EL (cell line): Measurements from ENCODE around the gene RAB31.
"Not testable (repeated sequence)": the region's sequence is repeated elsewhere in the genome, so short reads cannot be mapped to it uniquely, and the experiment has no call there.

Source experiments
- DNase-seq: peaks from one replicate; pipeline ENCODE4 v3.0.0-alpha.2; 2016

The RAB31 gene, protein sequence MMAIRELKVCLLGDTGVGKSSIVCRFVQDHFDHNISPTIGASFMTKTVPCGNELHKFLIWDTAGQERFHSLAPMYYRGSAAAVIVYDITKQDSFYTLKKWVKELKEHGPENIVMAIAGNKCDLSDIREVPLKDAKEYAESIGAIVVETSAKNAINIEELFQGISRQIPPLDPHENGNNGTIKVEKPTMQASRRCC

DNA sequence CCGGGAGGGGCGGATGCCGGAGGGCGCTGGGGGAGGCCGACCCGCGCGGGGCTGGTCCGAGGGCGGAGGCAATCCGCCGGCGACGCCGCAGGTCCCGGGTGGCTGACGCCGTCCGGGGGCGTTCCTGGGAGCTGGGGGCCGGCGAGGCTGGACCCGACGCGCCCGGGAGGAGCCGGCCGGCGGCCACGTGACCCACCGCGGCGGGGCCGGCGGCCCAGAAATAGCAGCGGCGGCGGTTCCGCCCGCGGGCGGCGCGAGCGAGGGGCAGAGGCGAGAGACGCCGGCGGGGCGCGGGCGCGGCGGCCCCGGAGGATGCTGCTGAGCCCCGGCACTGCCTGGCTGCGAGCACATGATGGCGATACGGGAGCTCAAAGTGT lies at the start of gene RAB31:
TSS of gene RAB31 (plus strand) at position 245 of the 377 bp plus-strand sequence. CDS start at position 350, 105 bp downstream.
- DNase-seq = peak; percentile 85

DNA sequence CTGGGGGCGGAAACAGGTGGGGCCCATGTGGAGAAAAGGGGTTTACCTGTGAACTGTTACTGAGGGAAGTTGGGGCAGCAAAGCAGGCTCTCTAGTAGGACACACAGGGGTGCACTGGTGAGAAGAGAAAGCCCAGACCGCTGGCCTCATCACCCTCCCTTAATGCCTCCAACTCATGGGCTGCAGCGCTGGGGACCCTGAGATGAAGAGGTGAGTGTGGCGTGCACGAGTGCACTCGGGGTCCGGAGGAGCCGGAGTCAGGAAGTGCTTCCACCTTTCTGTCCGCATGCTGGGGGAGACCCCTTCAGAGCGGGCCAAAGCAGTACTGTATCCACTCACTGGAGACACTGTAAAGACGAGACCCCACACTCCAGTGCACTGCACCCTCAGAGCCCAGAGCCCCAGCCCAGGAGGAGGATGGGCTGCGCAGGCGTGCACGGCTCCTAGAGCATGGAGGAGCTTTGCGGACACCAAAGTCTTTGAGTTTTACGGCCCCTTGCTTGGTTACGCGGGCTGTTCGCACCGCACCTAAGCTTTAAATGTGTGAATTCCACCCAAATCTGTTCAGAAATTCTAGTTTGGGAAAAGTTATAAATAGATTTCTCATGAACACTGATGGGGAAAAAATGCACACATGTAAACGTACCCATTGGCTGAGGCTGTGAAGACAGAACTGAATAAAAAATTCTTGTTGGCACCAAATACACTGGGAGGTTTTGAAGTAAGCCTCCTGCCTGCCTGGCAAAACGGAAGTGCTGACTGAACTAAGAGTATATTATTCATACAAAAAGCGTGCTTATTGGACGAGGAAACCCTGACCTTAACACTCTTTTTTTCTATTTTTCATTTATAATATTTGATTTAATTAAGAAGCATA lies 48.4 kb upstream of the RAB31 start:
- no peak for DNase-seq

DNA sequence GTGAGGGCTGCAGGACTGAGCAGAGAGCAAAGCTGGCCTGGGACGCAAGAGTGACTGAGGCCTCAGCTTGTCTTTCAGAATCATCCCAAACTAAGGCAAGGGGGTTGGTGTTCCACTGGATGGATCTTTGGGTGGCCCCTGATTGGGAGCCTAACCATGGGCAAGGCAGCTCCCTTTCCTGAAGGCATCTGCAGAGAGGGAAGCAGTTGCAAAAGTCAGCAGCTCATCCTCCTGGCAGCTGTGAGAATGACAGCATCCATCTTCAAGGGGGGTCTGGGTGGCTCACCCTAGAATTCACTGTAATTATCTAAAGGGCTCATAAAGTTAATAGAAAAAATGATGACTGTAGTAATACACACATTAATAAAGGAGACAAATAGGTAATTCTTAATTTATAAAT lies 46.5 kb upstream of the RAB31 start:
- DNase-seq = peak; percentile 41

DNA sequence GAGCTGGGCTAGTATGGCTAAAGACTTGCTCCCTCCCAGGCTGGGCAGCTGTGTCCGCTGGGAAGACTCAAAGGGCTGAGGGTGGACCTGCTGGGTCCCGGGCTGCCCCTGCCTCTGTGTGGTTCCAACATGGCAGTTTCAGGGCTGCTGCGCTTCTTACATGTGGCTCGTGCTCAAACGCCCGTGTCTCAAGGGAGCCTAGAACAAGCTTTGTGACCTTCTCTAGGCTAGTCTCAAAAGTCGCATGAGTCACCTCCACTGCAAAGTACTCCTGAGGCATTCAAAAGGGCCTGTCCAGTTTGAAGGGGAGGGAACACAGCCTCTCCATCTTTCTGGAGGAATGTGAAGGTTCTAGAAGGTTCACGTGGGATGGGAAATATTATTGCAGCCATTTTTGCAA lies 44.7 kb upstream of the RAB31 start:
- DNase-seq = no peak

DNA sequence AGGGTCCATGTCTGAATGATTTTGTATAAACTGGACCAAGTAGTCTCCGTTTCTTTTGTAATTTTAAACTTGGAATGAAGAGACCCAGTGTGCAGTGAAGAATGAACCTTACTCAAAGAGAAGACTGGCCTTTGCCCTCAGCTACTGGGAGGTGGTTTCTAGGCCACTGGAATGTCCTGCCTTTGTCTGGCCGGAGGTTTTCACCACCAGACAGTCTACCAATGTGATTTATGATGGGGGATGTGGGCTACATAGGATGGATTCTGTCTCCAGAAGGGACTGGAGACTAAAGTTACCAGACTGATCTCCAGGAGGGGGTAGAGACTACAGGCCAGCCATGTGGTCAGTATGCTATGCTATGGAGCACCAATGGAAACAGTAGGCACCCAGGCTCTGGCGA lies 42.8 kb upstream of the RAB31 start:
- no peak for DNase-seq

DNA sequence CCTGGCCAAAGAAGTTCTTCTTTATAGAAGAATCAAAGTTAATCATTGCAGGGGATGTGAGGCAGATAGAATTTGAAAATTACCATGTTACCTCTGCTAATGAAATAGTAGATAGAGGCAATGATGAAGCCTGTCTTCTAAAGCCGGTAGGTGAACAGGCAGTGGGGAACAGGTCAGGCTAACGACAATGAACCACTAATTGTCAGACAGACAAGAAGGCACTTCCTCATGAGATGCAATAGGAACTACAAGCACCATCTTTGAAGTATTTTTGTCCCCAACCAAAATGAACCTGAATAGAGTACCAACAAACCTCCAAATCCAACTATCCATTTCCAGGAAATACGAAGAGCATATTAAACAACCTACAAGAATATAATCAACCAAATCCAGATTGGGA lies 41.6 kb upstream of the RAB31 start:
- no peak for DNase-seq

DNA sequence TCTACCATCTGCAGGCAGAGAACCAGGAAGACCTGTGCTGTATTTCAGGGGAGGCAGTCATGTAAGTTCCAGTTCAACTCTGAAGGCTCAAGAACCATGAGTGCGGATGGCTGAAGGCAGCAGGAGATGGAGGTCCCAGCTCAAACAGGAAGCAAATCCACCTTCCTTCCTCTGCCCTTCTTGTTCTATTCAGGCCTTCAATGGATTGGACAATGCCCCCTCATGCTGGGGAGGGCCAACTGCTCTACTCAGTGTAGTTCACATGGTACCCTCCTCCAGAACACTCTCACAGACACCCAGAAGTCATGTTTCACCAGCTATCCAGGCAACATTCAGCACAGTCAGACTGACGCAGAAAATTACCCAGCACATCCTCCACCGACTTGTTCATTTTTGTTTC lies 39.1 kb upstream of the RAB31 start:
- DNase-seq = no peak

DNA sequence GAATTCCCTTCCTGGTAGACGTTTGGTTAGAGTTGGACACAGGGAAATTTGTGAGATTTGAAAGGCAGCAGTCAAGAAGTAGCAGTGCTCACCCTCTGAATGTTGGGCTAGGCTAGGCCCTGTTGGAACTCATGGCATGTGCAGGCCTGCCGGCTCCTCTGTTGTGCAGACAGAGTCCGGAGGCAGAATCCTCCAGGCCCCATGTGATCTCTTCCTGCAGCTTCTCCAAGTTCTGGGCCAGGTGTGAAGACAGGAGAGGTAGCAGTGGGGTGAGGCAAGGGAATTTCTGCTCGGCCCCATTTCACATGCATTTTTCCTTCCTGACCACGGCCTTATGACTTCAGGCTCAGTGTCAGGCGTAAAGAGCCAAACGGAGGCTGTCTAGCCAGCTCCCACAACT lies 36.9 kb upstream of the RAB31 start:
- DNase-seq = no peak

DNA sequence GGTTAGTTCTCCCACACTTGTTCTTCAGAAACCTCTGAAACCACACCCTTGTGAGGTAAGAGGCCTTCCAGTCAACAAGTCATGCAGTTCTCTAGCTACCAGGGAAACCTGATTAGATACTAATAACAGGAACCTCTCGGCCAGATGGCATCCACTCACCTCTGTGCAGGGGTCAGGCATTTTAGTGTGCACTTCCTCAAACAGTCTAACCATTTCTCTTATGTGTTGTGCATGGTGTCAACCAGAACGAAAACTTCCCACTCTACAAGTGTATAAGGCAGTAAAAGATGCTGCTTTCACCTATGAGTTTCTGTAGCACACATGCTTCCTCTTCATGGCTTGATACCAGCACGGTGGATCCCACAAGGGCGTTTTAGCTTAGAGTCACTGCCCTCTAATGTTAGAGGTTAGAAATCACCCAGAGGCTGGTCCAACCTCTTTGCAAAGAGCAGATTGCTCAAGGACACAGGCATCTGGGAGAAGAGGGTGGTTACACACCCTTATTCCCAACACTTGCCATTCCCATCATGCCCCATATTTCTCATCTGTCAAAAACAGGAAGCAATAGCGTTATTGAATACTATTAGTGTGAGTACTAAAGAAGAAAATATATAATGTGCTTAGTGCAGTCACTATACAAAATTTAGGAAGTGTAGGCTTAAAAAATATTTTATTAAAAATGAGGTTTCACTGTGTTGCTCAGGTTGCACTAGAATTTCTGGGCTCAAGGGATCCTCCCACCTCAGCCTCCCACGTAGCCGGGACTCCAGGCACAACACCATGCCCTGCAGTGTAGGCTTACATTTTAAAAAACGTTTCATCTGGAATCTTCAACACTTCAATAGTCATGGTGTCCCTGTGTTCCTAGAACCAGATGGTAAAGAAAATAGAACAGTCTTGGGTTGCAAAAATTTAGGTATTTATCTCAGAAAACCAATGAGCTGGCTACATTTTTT lies 34.5 kb upstream of the RAB31 start:
- DNase-seq = peak; percentile 76

DNA sequence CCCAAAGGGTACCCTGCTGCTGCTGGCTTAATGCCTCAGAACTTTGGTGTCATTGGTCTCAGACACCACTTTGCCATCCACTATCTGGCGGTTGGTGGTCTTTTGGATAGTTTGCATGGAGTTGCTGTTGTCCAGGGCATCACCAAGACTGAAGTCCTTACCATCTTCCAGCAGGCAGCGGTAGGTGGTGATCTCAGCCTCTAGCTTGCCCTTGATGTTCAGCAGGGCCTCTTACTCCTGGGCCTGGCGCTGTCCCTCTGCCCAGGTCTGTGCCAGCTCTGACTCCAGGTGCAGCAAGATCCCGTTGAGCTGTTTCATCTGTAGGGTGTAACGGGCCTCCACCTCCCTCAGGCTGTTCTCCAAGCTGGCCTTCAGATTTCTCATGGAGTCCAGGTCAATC lies 29.9 kb upstream of the RAB31 start:
- not testable (repeated sequence) for DNase-seq

DNA sequence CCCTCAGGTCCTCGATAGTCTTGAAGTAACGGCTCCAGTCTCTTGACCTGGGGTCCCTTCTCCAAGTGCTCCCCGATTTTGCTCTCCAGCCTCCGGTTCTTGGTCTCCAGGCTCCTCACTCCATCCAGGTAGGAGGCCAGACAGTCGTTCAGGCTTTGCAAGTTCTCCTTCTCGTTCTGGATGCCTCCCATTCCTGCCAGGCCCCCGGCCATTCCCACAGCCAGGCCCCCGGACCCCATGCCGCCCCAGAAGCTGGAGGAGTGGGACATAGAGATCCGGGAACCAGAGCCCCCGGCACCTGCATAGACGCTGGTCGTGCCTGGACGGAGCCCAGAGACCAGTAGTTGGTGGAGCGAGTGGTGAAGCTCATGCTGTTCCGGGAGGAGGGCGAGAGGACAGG lies 29.0 kb upstream of the RAB31 start:
- DNase-seq = no peak

DNA sequence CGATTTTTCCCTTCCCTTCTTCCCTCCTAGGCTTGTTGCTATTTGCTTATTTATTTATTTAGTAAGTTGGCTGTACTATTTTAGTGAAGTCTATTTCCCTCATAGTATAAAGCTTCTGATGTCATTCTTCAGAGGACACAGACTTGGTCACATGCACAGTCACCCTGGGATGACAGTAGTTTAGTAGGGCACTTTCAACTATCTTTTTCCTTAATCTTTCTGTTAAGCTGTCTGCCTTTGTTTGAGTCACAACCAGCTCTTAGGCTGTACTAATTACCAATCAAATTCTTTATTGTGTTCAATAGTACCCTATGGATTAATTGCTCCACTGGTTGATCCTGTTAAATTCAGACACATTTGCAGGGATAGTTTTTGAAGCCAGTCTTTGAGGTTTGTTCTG lies 26.9 kb upstream of the RAB31 start:
- no peak for DNase-seq

DNA sequence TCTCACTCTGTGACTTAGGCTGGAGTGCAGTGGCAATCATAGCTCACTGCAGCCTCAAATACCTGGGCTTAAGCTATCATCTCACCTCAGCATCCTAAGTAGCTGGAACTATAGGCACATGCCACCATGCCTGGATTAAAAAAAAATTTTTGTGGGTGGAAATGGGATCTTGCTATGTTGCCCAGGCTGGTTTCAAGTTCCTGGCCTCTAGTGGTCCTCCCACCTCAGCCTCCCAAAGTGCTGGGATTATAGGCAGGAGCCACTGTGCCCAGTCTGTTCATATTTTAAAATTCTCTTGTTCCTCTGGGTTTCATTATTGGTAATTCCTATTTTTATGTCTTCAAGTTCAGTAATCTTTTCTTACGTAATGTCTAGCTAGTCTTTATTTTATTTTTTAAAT lies 25.5 kb upstream of the RAB31 start:
- DNase-seq = no peak

DNA sequence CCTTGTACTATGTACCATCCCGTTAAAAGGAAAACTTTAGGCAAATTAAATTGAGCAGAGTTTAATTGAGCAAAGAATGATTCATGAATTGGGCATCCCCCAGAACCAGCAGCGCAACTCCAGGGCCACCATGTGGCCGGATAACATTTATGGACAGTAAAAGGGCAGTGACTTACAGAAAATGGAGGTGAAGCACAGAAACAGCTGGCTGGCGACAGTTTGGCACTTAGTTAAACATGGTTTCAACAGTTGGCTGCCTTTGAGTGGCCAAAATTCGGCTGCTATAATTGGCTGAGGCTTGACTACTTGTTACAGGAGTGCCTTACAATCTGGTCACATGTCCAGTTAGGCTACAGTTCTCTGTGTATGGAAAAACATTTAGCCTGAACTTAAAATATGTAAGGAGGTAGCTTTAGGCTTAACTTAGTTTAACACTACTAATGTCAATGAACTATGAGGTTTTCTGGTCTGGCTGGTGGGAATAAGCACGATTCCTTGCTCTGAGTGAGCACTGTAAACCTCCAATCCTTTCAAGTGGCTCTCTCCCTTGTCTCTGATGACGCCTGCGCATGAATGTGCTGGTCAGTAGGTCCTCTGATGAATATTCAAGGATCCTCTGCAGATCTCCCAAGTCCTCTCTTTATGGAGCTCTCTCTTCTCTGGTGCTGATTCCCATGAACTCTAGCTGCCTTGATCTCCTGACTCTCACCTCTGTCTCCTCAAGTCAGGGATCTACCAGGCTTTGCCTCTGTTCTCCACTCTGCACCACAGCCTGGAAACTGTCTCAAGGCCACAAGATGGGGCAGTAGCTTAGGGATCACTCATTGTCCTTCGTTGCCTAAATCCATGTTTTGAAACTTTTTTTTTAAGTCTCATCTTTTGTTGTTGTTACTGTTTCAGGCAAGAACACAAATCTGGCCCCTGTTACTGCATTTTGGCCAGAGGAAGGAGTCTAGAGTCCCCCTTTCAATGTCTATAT lies 24.4 kb upstream of the RAB31 start:
- peak; percentile 75 for DNase-seq

DNA sequence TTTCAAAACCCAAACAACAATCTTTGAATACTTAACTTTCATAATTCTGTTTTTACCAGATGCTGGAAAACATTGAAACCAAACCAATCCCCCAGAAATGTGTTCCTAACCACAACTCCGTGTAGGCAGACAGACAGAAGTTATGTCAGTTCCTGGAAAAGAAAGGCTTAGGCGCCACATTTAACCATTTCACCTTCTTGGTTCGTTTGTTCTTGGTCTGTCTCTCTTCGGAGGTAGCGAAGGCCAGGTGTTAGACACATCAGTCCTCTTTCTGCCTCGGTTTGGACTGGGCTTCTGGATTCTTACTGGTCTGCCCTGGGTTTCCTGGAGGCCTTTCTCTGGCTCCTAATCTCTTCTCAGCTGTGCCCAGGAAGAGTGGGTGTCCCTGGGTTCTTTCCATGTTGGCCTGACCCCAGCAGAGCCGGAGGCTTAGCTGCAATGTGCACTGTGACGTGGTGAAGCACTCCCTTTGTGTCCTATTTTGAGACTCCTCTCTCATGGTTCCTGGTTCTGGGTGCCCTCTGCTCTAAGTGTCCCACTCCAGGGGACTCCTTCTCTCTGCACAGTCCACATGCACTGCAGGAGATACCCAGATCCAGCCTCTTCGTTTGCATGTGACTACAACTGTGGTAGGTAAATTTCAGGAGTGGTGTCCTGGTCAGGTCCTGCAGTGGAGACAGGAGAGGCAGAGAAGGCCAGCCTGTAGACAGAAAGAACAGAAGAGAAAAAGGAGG lies 23.1 kb upstream of the RAB31 start:
- no peak for DNase-seq

DNA sequence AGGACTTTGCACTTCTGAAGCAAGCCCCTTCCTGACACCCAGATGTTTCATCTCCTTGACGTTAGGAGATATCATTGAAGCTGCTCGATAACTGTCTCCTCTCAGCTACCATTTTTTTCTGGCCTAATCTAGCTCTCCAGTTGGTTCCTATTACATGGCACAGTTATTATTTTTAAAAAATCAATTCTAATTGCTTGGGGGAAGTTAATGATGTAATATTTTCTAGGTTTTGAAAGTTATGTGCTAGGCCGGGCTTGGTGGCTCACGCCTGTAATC lies 22.5 kb upstream of the RAB31 start:
- no peak for DNase-seq

DNA sequence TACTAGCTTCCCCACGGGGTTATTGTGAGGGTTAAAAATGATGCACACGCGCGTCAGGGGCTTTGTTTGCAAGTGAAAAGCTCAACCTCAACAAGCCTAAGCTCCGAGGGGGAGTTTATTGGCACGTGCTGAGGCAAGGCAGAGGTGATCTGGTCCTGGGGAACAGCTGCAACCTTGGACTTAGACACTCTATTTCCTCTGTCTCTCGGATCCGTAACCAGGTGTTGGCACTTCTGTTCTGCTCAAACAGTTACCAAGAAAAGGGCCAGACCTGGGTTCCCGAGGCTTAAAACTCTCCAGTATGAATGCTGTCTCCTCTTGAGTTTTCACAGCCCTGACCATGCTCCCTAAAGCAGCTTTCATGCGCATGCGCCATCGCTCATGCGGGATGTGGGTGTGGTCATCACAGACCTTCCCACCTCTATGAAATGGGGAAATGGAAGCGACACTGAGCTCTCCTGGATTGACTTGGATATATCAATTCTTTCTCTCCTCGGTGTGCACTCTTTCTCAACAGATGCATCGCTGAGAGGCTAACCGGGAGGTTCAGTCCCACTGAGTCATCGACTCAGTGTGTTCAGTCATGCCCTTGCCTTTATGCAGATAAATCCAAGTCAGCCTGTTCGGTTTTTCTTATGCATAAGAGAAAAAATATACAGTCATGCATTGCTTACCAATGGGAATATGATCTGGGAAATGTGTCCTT lies 19.9 kb upstream of the RAB31 start:
- no peak for DNase-seq

DNA sequence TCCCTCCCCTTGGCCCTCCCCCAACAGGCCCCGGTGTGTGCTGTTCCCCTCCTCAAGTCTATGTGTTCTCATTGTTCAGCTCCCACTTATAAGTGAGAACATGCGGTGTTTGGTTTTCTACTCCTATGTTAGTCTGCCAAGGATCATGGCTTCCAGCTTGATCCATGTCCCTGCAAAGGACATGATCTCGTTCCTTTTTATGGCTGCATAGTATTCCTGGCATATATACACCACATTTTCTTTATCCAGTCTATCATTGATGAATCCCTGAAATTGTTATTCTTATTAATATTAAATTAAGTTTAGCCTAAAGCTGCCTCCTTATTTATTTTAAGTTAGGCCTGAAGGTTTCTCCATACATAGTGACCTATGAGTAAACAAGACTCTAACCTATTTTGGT lies 18.8 kb upstream of the RAB31 start:
- no peak for DNase-seq

DNA sequence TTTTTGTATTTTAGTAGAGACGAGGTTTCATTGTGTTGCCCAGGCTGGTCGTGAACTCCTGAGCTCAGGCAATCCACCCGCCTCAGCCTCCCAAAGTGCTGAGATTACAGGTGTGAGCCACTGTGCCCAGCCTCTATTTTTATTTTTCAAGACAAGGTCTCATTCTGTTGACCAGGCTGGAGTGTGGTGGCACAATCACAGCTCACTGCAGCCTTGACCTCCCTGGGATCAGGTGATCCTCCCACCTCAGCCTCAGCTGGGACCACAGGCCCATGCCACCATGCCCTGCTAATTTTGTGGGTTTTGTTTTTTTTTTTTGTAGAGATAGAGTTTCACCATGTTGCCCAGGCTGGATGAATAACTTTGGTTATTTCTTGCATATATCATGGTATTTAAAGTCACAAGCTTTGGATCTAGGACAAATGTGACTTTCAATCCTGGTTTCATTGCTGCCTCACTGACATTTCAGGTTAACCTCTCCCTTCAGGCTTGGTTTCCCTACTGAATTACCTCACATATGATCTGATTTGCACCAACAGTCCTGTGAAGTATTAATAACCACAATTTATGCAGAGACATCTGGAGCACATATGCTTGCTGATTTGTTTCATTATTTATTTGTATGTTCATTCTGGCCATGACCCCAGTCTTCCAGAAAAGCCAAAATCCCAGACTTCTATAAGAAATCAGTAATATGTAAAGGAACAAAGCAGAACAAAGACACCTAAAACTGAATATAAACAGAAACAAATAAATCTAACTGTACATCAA lies 17.5 kb upstream of the RAB31 start:
- DNase-seq = peak; percentile 39

DNA sequence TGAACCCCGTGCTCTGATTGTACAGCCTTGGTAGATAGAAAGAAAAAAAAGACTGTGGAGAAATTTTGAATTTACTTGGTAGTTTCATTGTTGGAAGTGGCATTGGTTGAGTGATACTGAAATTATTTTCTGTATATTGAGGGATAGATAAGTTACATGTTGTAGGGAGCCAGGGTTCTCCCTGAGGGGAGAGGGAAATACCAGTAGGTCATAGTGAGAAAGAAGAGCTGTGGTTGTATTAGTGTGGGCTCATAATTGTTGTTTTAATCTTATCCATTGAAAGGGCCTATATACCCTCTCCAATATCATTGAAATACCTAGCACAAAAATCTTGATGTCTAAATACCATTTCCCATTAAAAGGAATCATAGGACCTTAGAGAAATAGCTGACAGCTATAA lies 16.9 kb upstream of the RAB31 start:
- DNase-seq = no peak
